GM21576 (cell line): ENCODE results near the gene WDR27.

Source experiments
- ATAC-seq: cut with Tn5 transposase; IDR thresholded peaks from one replicate; pipeline ENCODE4 v1.9.1; 2021; ENCODE audit warnings: mild to moderate bottlenecking, moderate library complexity; ENCODE audit not compliant: unreplicated experiment

WDR27 gene

GRCh38 chr6:169701954-169702839 lies at the start of gene WDR27, which contains the start of gene C6orf120:
Gene WDR27, minus strand, starts transcription at chr6:169702029. Its CDS starts 13,024 bp downstream, at chr6:169689005.
Gene C6orf120, plus strand, starts transcription at chr6:169702126. Its CDS starts 334 bp downstream, at chr6:169702460.
- ATAC-seq: peak; percentile 92

- ATAC-seq: no peak
Observed at GRCh38 chr6:169746556-169746955, 44.7 kb upstream of the WDR27 start.

GRCh38 chr6:169745405-169745804 lies 43.6 kb upstream of the WDR27 start:
- ATAC-seq: no peak

- ATAC-seq: no peak
Observed at GRCh38 chr6:169741344-169741743, 39.5 kb upstream of the WDR27 start.

GRCh38 chr6:169738976-169739529 lies 37.2 kb upstream of the WDR27 start:
- no peak for ATAC-seq

GRCh38 chr6:169738204-169738975 lies 36.6 kb upstream of the WDR27 start:
- ATAC-seq: no peak

- ATAC-seq: no peak
Observed at GRCh38 chr6:169729961-169730360, 28.1 kb upstream of the WDR27 start.

GRCh38 chr6:169726963-169727362 lies 25.1 kb upstream of the WDR27 start:
- no peak for ATAC-seq

GRCh38 chr6:169726049-169726400 lies 24.2 kb upstream of the WDR27 start:
- no peak for ATAC-seq

GRCh38 chr6:169725125-169726048 lies 23.6 kb upstream of the WDR27 start:
- ATAC-seq: no peak

- ATAC-seq: peak; percentile 37
Observed at GRCh38 chr6:169724494-169725124, 22.8 kb upstream of the WDR27 start, which contains the start of gene PHF10. Gene PHF10, minus strand, starts transcription at chr6:169724500. Its CDS starts 569 bp downstream, at chr6:169723931.

GRCh38 chr6:169723991-169724493 lies 22.2 kb upstream of the WDR27 start:
- peak; percentile 38 for ATAC-seq

GRCh38 chr6:169723200-169723909 lies 21.5 kb upstream of the WDR27 start:
- peak; percentile 35 for ATAC-seq

GRCh38 chr6:169722362-169723199 lies 20.8 kb upstream of the WDR27 start:
- ATAC-seq: peak; percentile 29

- ATAC-seq: no peak
Observed at GRCh38 chr6:169720207-169720855, 18.5 kb upstream of the WDR27 start.

GRCh38 chr6:169719117-169719516 lies 17.3 kb upstream of the WDR27 start:
- ATAC-seq: no peak

GRCh38 chr6:169714595-169714994 lies 12.8 kb upstream of the WDR27 start:
- no peak for ATAC-seq

GRCh38 chr6:169714178-169714577 lies 12.3 kb upstream of the WDR27 start:
- no peak for ATAC-seq
